SK-N-SH (cell line): ENCODE results near the gene SLC7A8.

Experiments used
- JUND ChIP-seq: IDR thresholded peaks from 2 replicates; pipeline ENCODE4 v1.4.0; 2012
- RFX5 ChIP-seq: IDR thresholded peaks from 2 replicates; pipeline ENCODE4 v1.6.1; 2012; ENCODE audit warnings: mild to moderate bottlenecking, improper control_type of control experiment, low read length
- TF ChIP-seq, protein P1 (sequence below): fragments of 200-600 bp; sonication (generic); IDR thresholded peaks from 2 replicates; pipeline ENCODE4 v1.6.1; 2017; ENCODE audit warnings: antibody characterized with exemption, mild to moderate bottlenecking, moderate library complexity

DNA sequence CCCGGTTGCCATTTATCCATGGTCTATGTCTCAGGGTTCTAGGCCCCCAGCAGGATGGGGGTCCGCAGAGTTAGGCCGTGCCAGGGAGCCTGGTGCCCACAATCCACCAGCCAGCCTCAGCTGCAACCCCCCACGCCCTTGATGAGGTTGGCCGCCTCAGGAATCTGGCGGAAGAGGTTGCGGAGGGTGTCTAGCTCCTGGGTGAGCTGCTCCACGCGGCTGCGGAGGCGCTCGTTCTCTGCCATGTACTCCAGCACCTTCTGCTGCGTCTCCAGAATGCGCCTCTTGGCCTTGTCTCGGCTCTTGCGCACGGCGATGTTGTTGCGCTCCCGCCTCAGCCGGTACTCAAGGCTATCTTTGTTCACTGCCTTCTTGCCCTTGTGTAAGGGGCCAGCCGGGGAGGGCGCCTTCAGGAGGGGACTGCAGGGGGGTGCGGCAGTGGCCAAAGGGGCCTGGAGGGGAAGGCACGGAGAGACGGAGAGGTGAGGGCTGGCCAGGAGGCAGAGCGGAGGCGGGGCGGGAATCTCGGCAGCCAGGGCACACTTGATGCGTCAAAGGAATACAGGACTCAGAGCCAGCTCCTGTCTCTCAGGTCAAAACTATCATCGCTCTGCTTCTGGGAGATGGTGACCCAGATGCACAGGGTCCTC is 66.0 kb downstream of the SLC7A8 start:
- TF ChIP-seq, protein P1, sequence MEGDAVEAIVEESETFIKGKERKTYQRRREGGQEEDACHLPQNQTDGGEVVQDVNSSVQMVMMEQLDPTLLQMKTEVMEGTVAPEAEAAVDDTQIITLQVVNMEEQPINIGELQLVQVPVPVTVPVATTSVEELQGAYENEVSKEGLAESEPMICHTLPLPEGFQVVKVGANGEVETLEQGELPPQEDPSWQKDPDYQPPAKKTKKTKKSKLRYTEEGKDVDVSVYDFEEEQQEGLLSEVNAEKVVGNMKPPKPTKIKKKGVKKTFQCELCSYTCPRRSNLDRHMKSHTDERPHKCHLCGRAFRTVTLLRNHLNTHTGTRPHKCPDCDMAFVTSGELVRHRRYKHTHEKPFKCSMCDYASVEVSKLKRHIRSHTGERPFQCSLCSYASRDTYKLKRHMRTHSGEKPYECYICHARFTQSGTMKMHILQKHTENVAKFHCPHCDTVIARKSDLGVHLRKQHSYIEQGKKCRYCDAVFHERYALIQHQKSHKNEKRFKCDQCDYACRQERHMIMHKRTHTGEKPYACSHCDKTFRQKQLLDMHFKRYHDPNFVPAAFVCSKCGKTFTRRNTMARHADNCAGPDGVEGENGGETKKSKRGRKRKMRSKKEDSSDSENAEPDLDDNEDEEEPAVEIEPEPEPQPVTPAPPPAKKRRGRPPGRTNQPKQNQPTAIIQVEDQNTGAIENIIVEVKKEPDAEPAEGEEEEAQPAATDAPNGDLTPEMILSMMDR: no peak
- no peak for TF ChIP-seq JUND
- no peak for TF ChIP-seq RFX5
